DND-41 (cell line): ENCODE measurements around the gene LMOD2.

Experiments used
- CTCF ChIP-seq: IDR thresholded peaks from 2 replicates; pipeline ENCODE4 v1.5.1; 2012; ENCODE audit warnings: borderline replicate concordance, low read length, moderate library complexity, mild to moderate bottlenecking; ENCODE audit not compliant: poor library complexity, severe bottlenecking; ENCODE audit errors: extremely low read depth
- EZH2 ChIP-seq: IDR thresholded peaks from 3 replicates; pipeline ENCODE4 v1.6.1; 2012; ENCODE audit warnings: borderline replicate concordance, low read depth, mild to moderate bottlenecking, moderate library complexity, low read length, inconsistent platforms; ENCODE audit not compliant: severe bottlenecking

DNA sequence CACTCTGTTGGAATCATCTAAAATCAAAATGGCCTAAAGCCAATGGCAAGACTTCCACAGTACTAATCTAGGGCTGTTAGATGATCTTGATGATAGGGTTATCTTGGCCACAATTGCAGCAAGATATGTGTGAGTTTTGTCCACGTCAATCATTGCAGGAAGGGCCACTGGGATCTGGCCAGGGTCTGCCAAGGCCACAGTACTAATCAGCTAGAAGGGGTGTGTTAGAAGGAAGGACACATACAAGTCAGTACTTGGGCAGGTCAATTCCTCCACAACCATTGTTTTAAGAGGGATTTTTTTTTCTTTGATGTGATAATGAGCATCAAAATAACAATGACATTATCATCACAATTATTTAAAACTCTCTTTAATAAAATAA lies 1.6 kb downstream of the LMOD2 start:
- TF ChIP-seq CTCF, result no peak
- no peak for TF ChIP-seq EZH2
